NCI-H187 treated with DMSO at 0.1 percent for 48 hours (cell line): ENCODE results near the gene NXPH4.

Source experiments
- DNase-seq: peaks from one replicate; lab custom pipeline; 2025; lab: John Stamatoyannopoulos, UW

NXPH4 gene

DNA sequence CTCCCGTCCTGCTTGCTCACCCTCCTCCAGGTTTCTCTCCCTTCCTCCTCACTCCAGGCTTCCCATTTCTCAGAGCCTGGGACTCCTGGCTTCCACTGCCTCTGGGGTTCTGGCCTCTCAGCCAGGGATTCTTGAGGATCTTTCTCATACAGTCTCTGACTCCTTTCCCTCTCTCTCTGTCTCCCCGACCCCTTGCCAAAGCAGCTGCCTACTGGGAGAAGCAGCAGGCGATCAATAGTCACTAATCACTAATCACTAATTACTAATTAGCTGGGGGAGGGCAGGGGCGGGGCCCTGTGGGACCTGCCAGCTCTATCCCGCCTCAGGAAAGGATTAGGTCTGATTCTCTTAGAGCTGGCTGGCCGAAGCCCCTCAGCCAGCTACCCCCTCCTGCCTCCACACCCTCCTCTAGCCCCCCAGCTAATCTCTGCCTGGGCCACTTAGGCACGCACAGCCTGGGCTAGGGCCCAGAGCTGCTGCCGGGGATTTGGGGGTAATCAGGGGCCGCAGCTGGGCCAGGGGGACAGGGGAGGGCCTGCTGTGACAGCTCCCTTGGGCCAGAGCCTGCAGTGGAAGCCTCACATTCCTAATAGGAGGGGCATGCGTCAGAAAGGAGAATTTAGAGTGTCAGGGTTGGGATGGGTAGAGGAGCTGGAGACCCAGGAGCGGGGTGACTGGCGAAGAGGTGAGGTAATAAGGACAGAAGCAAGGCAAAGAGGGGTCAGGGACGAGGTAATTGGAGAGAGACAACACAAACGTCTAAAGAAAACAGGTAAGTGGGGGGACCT is 2.8 kb downstream of the NXPH4 start:
- DNase-seq, result no peak

DNA sequence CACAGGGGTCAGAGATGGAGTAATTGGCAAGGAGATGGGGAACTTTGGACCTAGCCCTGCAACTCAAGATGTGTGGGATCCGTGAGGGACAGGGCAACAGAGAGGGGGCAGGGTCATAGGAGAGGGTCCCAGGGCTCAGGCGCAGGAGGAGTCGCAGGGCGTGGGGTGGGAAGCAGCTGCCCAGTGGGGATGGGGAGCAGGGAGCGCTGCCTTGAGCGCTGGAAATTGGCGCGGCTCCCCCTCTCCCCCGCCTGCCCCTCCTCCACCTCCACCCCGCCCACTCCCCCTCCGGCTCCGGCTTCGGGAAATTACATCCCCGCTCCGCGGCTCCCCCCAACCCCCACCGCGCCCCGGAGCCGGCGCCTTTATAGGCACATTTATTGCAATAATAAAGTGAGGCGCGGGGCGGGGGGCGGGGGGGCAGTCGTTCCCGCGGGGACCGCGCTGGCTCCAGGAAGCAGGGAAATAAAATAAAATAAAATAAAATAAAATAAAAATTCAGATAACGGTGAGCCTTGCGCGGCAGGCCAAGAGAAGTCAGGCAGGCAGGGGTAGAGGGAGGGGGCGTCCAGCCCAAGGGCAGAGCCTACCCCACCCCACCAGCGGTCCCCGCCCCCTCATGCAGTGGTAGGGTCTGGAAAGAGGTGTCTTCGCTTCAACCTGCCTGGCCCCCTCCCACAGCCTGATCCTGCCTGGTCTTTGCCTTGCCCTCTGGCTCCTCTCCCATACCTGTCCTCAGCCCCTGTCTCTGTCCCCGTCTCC is 3.6 kb downstream of the NXPH4 start:
- no peak for DNase-seq

DNA sequence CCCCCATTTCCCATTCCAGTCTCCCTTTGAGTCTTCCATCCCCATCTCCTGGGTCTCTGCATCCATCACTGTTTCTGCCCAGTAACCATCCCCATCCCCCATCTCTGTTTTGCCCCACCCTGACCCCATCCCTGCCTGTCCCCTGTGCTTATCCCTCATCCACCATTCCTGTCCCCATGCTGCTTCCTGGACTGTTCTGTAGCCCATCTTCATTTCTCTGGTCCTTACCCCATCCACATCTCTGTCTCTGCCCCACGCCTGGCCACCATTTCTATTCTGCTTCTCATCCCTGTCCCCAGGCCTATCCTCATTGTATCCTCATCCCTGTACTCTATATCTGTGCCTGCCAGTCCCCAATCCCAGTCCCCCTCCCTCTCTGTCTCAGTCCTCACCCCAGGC is 4.2 kb downstream of the NXPH4 start:
- DNase-seq, result no peak

GRCh38 chr12:57221169-57221917 is 4.7 kb downstream of the NXPH4 start:
- no peak for DNase-seq

DNA sequence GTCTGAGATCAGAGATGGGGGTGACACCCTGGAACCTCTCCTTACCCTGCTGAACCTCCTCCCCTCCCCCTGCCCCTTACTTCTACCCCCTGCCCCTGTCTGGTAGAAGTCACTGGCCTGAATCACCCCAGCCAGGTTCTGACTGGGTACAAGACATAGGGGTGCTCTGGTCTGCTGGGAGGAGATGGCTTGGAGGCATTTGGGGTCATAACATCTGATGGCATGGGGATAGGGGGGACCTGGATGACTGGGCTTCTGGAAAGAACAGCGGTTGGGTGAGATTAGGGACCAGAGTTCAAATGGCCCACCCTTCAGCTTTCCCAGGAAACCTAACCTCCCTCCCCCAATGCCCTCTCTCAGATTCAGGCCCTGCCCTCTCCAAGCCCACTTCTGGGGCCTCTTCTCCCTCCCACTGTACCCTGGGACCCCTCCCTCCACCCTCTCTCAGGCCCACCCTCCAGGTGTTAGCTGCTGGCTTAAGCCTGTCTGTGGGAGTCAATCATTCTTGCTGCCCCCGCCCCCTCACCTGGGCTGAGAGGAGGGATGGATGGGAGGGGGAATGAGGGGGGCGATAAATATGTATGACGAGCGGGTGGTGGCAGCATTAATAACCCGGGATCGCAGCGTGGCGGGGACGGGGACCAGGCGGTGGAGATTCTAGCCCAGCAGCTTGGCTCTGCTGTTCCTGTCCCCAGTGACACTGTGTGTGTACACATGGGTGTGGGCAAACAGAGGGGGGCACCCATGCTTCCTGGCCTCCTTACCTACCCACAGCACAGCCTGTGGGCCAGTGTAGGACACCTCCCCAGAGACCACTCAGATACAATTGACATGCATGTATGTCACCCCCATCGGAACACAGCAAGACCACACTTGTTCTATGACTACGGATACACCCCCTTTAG is 5.9 kb downstream of the NXPH4 start:
- no peak for DNase-seq

DNA sequence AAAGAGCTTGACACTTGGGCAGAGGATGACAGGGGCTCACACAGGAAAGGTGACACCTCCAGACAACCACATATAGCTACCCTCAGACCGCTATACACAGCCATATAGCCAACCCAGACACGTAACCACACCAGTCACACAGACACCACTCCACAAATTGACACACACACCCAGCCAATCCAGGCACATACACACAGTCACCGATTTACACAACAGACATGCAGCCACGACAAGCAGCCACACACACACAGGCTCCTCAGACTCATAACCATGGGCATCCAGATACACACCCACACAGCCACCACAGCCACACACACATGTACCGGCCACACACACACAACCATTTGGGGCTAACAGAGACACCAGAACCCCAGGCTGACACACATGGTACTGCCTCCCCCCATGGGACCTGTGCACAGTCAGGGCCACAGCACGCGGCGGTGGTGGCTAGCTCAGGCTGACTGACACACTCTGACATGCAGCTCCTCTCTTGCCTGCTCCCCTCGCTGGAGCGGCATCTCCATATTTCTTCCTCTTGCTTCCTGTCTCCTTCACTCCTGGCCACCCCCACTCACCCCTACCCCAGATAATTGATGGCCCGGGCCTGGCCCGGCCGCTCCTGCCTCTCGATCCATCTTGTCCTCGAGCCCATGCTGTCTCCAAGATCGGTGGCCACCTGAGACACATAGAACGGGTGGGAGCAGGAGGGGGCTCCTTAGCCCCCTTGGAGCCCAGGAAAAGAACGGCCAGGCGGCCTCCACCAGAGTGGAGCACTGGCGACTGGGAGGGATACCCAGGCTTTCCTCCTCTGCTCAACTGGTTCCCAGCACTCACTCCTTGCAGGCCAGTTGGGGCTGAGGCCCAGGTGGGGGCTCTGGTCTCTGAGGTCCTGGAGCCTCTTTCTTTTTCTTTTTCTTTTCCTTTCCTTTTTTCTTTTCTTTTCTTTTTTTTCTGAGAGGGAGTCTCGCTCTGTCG is 6.9 kb downstream of the NXPH4 start:
- DNase-seq, result no peak

GRCh38 chr12:57224278-57224972 is 7.8 kb downstream of the NXPH4 start:
- no peak for DNase-seq

DNA sequence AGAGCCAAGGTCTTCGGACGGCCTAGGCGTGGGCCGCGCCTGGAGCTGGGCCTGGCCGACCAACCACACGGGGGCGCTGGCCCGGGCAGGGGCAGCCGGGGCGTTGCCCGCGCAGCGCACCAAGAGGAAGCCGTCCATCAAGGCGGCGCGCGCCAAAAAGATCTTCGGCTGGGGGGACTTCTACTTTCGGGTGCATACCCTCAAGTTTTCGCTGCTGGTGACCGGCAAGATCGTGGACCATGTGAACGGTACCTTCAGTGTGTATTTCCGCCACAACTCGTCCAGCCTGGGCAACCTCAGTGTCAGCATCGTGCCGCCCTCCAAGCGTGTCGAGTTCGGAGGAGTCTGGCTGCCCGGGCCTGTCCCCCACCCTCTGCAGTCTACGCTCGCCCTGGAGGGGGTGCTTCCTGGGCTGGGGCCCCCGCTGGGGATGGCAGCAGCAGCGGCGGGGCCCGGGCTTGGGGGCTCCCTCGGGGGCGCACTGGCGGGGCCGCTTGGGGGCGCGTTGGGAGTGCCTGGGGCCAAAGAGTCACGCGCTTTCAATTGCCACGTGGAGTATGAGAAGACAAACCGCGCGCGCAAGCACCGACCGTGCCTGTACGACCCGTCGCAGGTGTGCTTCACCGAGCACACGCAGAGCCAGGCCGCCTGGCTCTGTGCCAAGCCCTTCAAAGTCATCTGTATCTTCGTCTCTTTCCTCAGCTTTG is 8.5 kb downstream of the NXPH4 start:
- no peak for DNase-seq

GRCh38 chr12:57225680-57226210 is 9.2 kb downstream of the NXPH4 start:
- DNase-seq, result no peak

GRCh38 chr12:57226588-57227314 is 10.2 kb downstream of the NXPH4 start:
- DNase-seq, result no peak

GRCh38 chr12:57227315-57228115 is 10.9 kb downstream of the NXPH4 start:
- no peak for DNase-seq

GRCh38 chr12:57229046-57229633 is 12.5 kb downstream of the NXPH4 start:
- no peak for DNase-seq

DNA sequence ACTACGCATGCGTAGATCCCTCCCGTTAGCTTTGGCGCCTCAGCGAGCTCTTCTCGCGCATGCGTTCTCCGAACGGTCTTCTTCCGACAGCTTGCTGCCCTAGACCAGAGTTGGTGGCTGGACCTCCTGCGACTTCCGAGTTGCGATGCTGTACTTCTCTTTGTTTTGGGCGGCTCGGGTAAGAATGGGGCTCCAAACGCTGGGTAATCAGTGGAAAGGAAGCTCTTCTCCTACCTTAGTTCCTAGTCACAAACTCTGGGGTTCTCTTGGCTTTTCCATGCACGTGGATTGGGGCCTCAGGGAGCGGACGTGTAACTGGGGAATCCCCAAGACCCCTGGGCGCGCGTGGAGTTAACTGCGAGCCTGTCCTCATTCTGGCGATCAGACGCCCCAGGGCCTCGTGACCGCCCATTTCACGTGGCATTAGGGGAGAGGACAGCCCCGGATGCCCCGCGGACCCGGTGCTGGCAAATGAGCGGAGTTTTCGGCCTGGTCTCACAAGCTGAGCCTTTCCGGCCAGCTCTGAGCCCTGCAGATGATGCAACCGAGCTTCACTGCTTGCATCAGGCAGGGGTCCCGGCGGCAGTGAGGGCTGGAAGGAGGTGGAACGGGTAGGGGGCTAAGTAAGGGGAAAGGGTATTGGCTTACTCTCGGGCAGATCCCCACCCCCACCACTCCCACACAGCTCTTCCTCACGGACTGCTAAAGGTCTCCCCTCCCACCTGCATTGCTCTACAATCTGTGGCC is 13.2 kb downstream of the NXPH4 start, which contains the start of gene SHMT2:
SHMT2 (plus strand) TSS at position 78 of the 747 bp plus-strand sequence; CDS start at position 146, 68 bp downstream.
- DNase-seq, result peak; percentile 89

GRCh38 chr12:57230381-57231155 is 14.0 kb downstream of the NXPH4 start:
- DNase-seq, result no peak

- DNase-seq, result no peak
These were observed 14.9 kb downstream of the NXPH4 start for GRCh38 chr12:57231276-57232021.
